ENCODE data around the gene TUBB8B.
"Not testable (repeated sequence)": the region's sequence is repeated elsewhere in the genome, so short reads cannot be mapped to it uniquely, and the experiment has no call there.

DNA sequence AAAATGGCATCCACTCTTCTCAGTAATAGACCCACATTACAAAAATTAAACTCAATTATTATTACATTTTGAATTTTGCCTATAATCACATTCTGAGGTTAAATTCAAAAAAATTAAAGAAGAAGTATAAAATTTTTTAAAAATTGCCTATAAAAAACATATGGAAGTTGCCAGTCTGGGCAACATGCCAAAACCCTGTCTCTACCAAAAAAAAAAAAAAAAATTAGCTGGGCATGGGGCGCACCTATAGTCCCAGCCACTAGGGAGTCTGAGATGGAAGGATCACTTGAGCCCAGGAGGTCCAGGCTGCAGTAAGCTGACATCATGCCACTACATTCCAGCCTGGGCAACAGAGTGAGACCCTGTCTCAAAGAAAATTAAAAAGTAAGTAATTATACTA lies 42.1 kb upstream of the TUBB8B start:
- TF ChIP-seq, protein P1, sequence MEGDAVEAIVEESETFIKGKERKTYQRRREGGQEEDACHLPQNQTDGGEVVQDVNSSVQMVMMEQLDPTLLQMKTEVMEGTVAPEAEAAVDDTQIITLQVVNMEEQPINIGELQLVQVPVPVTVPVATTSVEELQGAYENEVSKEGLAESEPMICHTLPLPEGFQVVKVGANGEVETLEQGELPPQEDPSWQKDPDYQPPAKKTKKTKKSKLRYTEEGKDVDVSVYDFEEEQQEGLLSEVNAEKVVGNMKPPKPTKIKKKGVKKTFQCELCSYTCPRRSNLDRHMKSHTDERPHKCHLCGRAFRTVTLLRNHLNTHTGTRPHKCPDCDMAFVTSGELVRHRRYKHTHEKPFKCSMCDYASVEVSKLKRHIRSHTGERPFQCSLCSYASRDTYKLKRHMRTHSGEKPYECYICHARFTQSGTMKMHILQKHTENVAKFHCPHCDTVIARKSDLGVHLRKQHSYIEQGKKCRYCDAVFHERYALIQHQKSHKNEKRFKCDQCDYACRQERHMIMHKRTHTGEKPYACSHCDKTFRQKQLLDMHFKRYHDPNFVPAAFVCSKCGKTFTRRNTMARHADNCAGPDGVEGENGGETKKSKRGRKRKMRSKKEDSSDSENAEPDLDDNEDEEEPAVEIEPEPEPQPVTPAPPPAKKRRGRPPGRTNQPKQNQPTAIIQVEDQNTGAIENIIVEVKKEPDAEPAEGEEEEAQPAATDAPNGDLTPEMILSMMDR (IDR thresholded peaks at IDR 0.05; ENCODE audit: insufficient read depth, low read depth, low read length): not testable (repeated sequence)
- not testable (repeated sequence) for TF ChIP-seq EZH2 (IDR thresholded peaks at IDR 0.05; ENCODE audit: insufficient read depth, low read length)

Measured in astrocyte (in vitro differentiated cells and primary cell).